ENCODE measurements around the gene CFAP251. TPM values are rescaled to one million over a fixed set of nuclear protein-coding genes. Genes with fewer than 3 reads are reported as not detected.

The CFAP251 gene
- total RNA-seq, 1 donor from 2014 or later = 4.7 TPM

DNA sequence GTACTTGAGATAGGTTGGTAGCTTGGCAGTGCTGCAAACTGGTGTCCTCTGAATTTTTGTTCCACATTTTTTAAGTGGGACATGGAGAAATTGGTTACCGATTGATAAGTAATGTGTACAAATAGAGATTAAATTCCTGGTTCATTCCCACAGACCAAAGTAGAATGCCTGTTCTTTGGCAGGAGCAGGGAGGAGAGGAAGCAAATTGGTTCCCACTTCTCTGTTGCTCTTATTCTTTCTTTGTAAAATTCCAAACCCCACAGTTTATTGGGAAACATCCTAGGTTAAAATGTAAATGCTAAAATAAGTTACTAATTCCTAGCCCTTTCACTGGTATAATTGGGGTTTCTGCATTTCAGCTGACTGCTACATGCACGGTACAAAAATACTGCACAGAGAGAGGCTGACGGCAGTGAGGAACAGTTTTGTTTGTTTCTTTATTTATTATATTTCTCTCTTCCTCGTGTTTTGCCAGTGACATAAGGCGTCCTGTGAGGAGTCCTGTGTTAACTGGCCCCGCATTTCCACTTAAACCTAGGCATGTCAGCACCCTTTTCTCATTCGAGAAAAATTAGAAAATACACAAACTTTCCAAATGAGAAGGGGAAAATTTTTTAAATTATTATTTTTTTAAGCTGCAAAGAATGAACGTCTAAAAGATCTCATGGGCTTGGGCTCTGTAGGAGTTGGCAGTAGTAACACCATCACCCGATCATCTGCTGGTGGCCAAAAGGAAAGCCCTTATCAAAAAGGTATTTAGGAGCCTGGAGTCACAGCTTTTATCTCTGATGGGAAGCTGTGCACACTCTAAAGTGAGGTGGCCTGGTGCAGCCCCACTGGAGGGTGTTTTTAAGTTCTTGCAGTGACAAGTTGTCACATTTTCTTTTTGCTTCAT, 77.9 kb downstream of the CFAP251 start:
- H3K4me1 Mint-ChIP-seq (ENCODE audit: low read depth, unreplicated experiment) = peaks cover 3% of the 10 kb centered on the region
- no peaks in the 10 kb centered on the region for H4K20me1 ChIP-seq (ENCODE audit: insufficient read depth, low read length)
- H3K79me2 ChIP-seq (ENCODE audit: insufficient read depth, low read length) = no peaks in the 10 kb centered on the region
- H3K27me3 Mint-ChIP-seq (ENCODE audit: low read depth, unreplicated experiment) = no peaks in the 10 kb centered on the region
- peak overlapping the region; percentile 50 for H3K4me3 Mint-ChIP-seq (ENCODE audit: unreplicated experiment)
- H3K36me3 Mint-ChIP-seq (ENCODE audit: low read depth, unreplicated experiment) = no peaks in the 10 kb centered on the region
- no peak overlapping the region for H3K9ac ChIP-seq (ENCODE audit: low read length)
- no peak overlapping the region for H2AFZ ChIP-seq (ENCODE audit: low read depth, low read length)
- H3K4me1 ChIP-seq (ENCODE audit: insufficient read depth, low read length) = peaks cover 13% of the 10 kb centered on the region
- no peaks in the 10 kb centered on the region for H3K36me3 ChIP-seq (ENCODE audit: insufficient read depth, low read length)
- no peaks in the 10 kb centered on the region for H3K27me3 ChIP-seq (ENCODE audit: insufficient read depth, low read length)
- FAIRE-seq (no peak), DNase-seq (ENCODE audit: low read depth) (no peak)
- H3K9me3 Mint-ChIP-seq (ENCODE audit: unreplicated experiment) = peaks cover 5% of the 10 kb centered on the region
- H3K4me3 ChIP-seq (ENCODE audit: insufficient read depth, low read depth, low read length) = no peak overlapping the region
- no peak overlapping the region for H3K4me2 ChIP-seq (ENCODE audit: low read length)
- TF ChIP-seq EZH2 (IDR thresholded peaks at IDR 0.05; ENCODE audit: insufficient read depth, low read length) = no peak
- no peak for TF ChIP-seq CTCF (IDR thresholded peaks at IDR 0.05; ENCODE audit: insufficient read depth, low read depth, low read length)
- no peak overlapping the region for H3K27ac ChIP-seq (ENCODE audit: low read depth, low read length)
- no peaks in the 10 kb centered on the region for H3K9me3 ChIP-seq (ENCODE audit: insufficient read depth, low read depth, low read length)
- no peak overlapping the region for H3K27ac Mint-ChIP-seq (ENCODE audit: unreplicated experiment)

DNA sequence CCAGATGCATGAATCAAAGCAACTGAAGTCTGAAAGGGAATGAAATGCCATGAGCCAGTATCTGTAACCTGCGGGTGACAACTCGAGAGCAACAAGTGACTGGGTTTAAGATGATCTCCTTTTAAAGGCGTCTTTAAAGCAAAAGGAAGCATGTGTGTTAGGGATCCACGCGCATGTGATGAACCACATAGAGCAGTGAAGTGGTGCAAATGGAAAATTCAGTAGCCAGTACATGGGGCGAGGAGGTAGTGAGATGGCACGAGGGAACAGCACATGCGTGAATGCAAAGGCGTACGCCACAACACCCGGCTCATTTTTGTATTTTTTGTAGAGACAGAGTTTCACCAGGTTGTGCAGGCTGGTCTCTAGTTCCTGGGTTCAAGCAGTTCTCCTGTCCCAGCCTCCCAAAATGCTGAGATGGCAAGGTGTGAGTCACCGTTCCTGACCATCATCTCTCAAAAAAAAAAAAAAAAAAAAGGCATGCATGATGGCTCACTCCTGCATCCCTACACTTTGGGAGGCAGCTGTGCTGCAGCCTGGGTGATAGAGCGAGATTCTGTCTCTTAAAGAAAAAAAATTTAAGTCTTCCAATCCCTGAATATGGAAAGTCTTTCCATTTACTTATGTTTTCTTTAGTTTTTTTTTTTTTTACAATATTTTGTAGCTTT, 78.7 kb downstream of the CFAP251 start:
- Mint-ChIP-seq H3K4me3 (ENCODE audit: unreplicated experiment) (no peak overlapping the region), H3K27ac (ENCODE audit: unreplicated experiment) (no peak overlapping the region), H3K36me3 (ENCODE audit: low read depth, unreplicated experiment) (no peaks in the 10 kb centered on the region), H3K9me3 (ENCODE audit: unreplicated experiment) (peaks cover 5% of the 10 kb centered on the region), H3K27me3 (ENCODE audit: low read depth, unreplicated experiment) (no peaks in the 10 kb centered on the region), H3K4me1 (ENCODE audit: low read depth, unreplicated experiment) (peaks cover under 1% of the 10 kb centered on the region)
- H3K27ac ChIP-seq (ENCODE audit: low read depth, low read length) = no peak overlapping the region
- H3K4me3 ChIP-seq (ENCODE audit: insufficient read depth, low read depth, low read length) = no peak overlapping the region
- H3K79me2 ChIP-seq (ENCODE audit: insufficient read depth, low read length) = no peaks in the 10 kb centered on the region
- peaks cover 5% of the 10 kb centered on the region for H3K4me1 ChIP-seq (ENCODE audit: insufficient read depth, low read length)
- DNase-seq (ENCODE audit: low read depth) = no peak
- no peaks in the 10 kb centered on the region for H4K20me1 ChIP-seq (ENCODE audit: insufficient read depth, low read length)
- no peak for FAIRE-seq
- H3K4me2 ChIP-seq (ENCODE audit: low read length) = no peak overlapping the region
- TF ChIP-seq EZH2 (IDR thresholded peaks at IDR 0.05; ENCODE audit: insufficient read depth, low read length) = no peak
- TF ChIP-seq CTCF (IDR thresholded peaks at IDR 0.05; ENCODE audit: insufficient read depth, low read depth, low read length) = no peak
- H3K9me3 ChIP-seq (ENCODE audit: insufficient read depth, low read depth, low read length) = no peaks in the 10 kb centered on the region
- H2AFZ ChIP-seq (ENCODE audit: low read depth, low read length) = no peak overlapping the region
- H3K27me3 ChIP-seq (ENCODE audit: insufficient read depth, low read length) = no peaks in the 10 kb centered on the region
- no peak overlapping the region for H3K9ac ChIP-seq (ENCODE audit: low read length)
- no peaks in the 10 kb centered on the region for H3K36me3 ChIP-seq (ENCODE audit: insufficient read depth, low read length)

Data from astrocyte (in vitro differentiated cells and primary cell).